ENCODE measurements around the gene PRSS1.

PRSS1 gene

GRCh38 chr7:142791502-142791901, 42.2 kb downstream of the PRSS1 start:
- no peaks in the 10 kb centered on the region for H3K9me3 ChIP-seq (ENCODE audit: insufficient read depth, low read length)
- H3K4me2 ChIP-seq (ENCODE audit: low read depth, low read length, poor library complexity, severe bottlenecking): no peak overlapping the region
- no peaks in the 10 kb centered on the region for H3K36me3 ChIP-seq (ENCODE audit: low read length)
- TF ChIP-seq CTCF (IDR thresholded peaks at IDR 0.05; ENCODE audit: insufficient read depth, low read length, poor library complexity, severe bottlenecking) (no peak), EZH2phosphoT487 (conservative IDR thresholded peaks at IDR 0.05; ENCODE audit: low read length) (no peak)
- no peak overlapping the region for H3K27ac ChIP-seq (ENCODE audit: low read depth, low read length)
- no peak overlapping the region for H3K9ac ChIP-seq (ENCODE audit: low read length)
- no peak overlapping the region for H3K4me3 ChIP-seq (ENCODE audit: insufficient read depth, low read length, poor library complexity, severe bottlenecking)
- H2AFZ ChIP-seq (ENCODE audit: low read depth, low read length, severe bottlenecking): no peak overlapping the region
- H4K20me1 ChIP-seq (ENCODE audit: low read depth, low read length): no peaks in the 10 kb centered on the region
- no peaks in the 10 kb centered on the region for H3K79me2 ChIP-seq (ENCODE audit: insufficient read depth, low read length)
- H3K27me3 ChIP-seq (ENCODE audit: low read length): no peaks in the 10 kb centered on the region
- no peaks in the 10 kb centered on the region for H3K9me2 ChIP-seq (replicated peaks; ENCODE audit: insufficient read depth, low read length)
- H3F3A ChIP-seq (ENCODE audit: insufficient read depth): no peaks in the 10 kb centered on the region

GRCh38 chr7:142792129-142792528, 42.9 kb downstream of the PRSS1 start:
- no peaks in the 10 kb centered on the region for H3K36me3 ChIP-seq (ENCODE audit: low read length)
- H3K9me3 ChIP-seq (ENCODE audit: insufficient read depth, low read length): no peaks in the 10 kb centered on the region
- H3K4me3 ChIP-seq (ENCODE audit: insufficient read depth, low read length, poor library complexity, severe bottlenecking): no peak overlapping the region
- TF ChIP-seq CTCF (IDR thresholded peaks at IDR 0.05; ENCODE audit: insufficient read depth, low read length, poor library complexity, severe bottlenecking) (no peak), EZH2phosphoT487 (conservative IDR thresholded peaks at IDR 0.05; ENCODE audit: low read length) (no peak)
- no peak overlapping the region for H3K4me2 ChIP-seq (ENCODE audit: low read depth, low read length, poor library complexity, severe bottlenecking)
- no peaks in the 10 kb centered on the region for H3K9me2 ChIP-seq (replicated peaks; ENCODE audit: insufficient read depth, low read length)
- no peaks in the 10 kb centered on the region for H3F3A ChIP-seq (ENCODE audit: insufficient read depth)
- no peak overlapping the region for H2AFZ ChIP-seq (ENCODE audit: low read depth, low read length, severe bottlenecking)
- H3K27me3 ChIP-seq (ENCODE audit: low read length): no peaks in the 10 kb centered on the region
- no peaks in the 10 kb centered on the region for H3K79me2 ChIP-seq (ENCODE audit: insufficient read depth, low read length)
- H4K20me1 ChIP-seq (ENCODE audit: low read depth, low read length): no peaks in the 10 kb centered on the region
- H3K9ac ChIP-seq (ENCODE audit: low read length): no peak overlapping the region
- no peak overlapping the region for H3K27ac ChIP-seq (ENCODE audit: low read depth, low read length)

- H4K20me1 ChIP-seq (ENCODE audit: low read depth, low read length): no peaks in the 10 kb centered on the region
- no peak overlapping the region for H3K4me2 ChIP-seq (ENCODE audit: low read depth, low read length, poor library complexity, severe bottlenecking)
- H3K4me3 ChIP-seq (ENCODE audit: insufficient read depth, low read length, poor library complexity, severe bottlenecking): no peak overlapping the region
- H3F3A ChIP-seq (ENCODE audit: insufficient read depth): no peaks in the 10 kb centered on the region
- no peaks in the 10 kb centered on the region for H3K79me2 ChIP-seq (ENCODE audit: insufficient read depth, low read length)
- H2AFZ ChIP-seq (ENCODE audit: low read depth, low read length, severe bottlenecking): no peak overlapping the region
- H3K27ac ChIP-seq (ENCODE audit: low read depth, low read length): no peak overlapping the region
- TF ChIP-seq EZH2phosphoT487 (conservative IDR thresholded peaks at IDR 0.05; ENCODE audit: low read length) (no peak), CTCF (IDR thresholded peaks at IDR 0.05; ENCODE audit: insufficient read depth, low read length, poor library complexity, severe bottlenecking) (no peak)
- no peaks in the 10 kb centered on the region for H3K36me3 ChIP-seq (ENCODE audit: low read length)
- no peaks in the 10 kb centered on the region for H3K27me3 ChIP-seq (ENCODE audit: low read length)
- no peaks in the 10 kb centered on the region for H3K9me2 ChIP-seq (replicated peaks; ENCODE audit: insufficient read depth, low read length)
- no peak overlapping the region for H3K9ac ChIP-seq (ENCODE audit: low read length)
- no peaks in the 10 kb centered on the region for H3K9me3 ChIP-seq (ENCODE audit: insufficient read depth, low read length)
Measured at GRCh38 chr7:142792593-142792992, 43.3 kb downstream of the PRSS1 start.

All from SU-DHL-6 (cell line).